Fibroblast of skin of back (primary cell): ENCODE measurements around the gene CCDC116.
"Not testable (repeated sequence)": the region's sequence is repeated elsewhere in the genome, so short reads cannot be mapped to it uniquely, and the experiment has no call there.

Source experiments
- DNase-seq: peaks from one replicate; pipeline ENCODE4 v3.0.0-alpha.2; 2013

CCDC116 gene

DNA sequence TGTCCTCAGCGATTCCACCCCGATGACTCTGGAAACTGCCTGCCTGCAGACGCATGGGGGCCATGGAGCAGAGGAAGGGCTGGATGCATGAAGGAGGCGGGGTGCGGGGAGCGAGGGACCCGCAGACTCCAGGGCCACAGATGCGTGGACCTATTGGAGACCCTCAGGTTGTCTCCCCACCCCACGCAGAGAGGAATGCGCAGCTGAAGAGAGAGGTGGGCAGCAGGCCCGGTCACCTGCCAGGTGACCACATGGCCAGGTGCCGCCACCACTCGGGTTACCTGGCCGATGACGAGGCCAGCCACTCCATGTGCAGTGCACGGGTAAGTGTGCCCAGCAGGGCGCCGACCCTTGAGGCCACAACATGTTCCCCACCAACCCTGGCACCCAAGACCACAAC is 371 bp downstream of the CCDC116 start:
- no peak for DNase-seq

DNA sequence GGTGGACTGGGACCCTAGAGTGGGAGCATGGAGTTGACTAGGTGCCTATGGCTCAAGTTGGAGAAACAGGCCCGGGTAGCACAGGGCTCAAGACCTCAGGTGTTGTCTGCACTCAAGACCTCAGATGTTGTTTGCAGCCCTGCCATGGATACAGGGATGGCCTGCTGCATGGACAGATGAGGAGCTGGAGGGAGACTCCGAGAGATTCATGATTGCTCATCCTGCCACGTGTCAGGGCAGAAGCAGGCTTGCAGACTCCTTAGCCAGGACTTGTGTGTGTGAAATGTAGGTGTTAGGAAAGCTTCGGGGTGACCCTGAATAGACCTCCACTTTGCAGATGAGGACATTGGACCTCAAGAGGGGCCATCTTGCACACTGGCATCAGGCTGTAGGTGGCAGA is 921 bp downstream of the CCDC116 start:
- DNase-seq = no peak

DNA sequence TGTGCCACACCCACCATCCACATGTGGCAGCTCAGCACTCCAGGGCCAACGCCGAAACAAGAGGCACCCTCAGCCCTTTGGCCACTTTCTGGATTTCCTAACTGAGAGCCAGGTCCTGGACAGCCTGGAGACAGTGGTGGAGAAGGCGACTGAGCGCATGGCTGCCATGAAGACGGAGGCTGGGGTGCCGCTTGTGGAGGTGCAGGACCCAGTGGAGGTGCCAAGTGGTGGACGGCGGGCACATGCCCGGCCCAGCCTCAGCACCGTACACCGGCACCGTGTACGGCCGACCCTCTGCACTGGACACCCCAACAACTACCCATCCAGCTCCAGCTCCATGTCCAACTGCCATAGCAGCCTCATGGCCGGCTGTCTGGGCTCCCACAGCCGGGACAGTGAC is 1.5 kb downstream of the CCDC116 start:
- DNase-seq = no peak

DNA sequence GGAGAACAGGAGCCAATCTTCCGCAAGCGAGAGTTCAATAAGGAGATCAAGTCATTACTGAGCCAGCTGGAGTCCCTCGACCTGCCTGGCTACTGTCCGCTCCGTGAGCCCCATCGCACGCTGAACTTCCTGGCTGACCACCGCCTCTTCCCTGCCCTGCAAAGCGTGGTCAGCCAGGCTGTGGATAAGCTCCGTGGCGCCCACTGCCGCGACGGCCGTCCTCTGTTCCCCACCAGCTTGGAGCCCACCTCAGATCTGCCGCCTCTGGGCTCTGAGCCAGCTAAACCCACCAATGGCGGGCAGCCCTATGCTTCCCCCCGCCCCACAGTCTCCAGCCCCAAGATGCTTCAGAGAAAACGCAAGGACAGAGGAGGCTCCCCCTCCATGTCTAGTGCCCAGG is 2.3 kb downstream of the CCDC116 start:
- DNase-seq = no peak

DNA sequence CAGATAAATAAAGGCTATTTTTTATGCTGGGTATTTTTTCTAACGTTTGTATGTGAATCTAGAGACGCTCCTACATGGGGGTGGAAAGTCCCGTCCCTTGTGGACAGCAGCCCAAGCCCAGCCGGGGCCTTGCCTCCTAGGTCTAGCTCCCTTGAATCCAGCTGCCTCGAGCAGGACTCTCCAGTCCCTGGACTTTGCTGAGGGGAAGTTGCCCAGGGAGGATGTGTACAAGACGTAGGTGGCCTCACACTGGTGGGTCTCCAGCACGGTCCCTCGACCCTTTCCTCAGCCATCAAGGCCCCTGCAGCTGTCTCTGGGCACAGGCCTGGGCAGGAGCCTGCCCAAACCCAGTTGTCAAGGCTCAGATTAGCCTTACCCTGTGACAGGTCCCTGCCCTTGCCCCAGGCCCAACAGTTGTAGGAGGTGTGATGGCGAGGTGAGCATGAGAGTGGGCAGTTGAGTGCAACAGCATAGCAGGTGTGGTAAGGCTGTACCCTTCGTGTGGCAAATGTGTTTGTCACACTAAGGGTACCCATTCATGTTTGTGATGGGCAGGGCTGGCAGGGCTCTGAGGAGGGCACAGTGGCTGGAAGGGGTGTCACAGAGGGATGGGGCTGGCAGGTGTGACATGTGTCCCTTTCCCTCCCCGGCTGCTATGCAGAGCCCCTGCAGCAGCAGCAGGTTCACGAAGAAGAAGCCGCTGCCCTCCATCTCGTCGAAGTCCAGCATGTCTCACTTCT is 3.4 kb downstream of the CCDC116 start:
- no peak for DNase-seq

DNA sequence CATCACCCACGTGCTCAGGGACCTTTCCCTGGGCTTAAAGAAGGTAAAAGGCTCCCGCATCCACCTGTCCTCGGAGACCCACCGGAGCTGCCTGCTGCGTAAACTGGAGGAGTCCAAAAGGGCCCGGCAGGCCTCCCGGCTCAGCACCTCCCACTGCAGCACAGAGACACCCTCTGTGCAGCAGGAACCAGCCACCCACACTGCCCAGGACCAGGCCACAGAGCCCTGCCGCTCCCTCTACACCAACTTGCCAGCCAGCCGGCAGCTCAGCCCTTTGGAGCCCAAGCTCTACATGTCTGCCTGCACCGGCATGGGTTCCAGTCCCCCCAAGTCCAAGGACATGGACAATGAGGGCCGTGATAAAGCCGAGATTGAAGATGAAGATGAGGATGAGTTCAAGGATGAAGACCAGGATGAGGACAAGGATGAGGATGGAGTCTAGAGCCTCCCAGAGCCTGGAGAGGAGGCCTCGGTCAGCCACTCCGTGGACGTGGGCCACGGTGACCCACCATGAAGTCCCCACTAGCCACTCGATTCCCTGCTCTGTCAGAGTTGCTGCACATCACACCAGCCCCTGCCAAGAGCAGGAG is 4.2 kb downstream of the CCDC116 start:
- no peak for DNase-seq

DNA sequence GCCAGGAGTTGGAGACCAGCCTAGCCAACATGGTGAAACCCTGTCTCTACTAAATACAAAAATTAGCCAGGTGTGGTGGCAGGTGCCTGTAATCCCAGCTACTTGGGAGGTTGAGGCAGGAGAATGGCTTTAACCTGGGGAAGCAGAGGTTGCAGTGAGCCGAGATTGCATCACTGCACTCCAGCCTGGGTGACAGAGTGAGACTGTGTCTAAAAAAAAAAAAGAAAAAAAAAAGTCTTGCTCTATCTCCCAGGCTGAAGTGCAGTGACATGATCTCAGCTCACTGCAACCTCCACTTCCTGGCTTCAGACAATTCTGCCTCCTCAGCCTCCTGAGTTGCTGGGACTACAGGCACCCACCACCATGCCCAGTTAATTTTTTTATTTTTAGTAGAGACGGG is 4.9 kb downstream of the CCDC116 start:
- DNase-seq = not testable (repeated sequence)

DNA sequence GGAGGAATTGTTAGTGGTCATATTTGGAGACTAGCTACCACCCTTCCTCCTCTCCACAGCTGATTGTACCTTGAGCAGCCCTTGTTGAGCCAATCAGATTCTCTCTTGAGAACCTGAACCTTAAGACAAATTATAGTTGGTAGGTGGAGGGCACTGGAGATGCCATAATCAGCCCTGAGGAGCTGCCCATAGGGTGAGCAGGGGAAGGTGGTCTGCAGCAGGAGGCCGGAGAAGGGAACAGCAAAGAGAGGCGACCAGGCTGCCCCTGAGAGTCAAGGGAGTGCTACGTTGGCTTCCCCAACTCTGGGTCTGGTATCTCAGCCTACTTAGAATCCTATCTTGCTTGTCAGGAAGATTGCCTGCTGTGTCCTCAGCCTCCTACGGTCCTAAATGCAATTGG is 6.8 kb downstream of the CCDC116 start:
- no peak for DNase-seq

DNA sequence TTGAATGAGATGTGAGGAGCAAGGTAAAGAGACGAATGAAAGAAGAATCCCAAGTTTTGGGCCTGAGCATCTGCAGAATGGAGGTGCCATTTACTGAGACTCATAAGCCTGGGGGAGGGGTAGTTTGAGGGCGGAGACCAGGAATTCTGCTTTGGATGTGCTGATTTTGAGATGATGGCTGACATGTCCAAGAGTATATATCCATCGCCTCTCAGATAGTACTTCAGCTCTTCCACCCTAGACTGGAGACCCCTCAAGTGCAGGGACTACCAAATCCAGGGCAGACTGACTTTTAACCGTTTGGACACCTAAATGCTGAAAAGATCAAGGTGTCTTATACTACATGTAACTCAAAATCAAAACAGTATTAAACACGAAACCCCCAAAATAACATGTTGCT is 8.2 kb downstream of the CCDC116 start:
- DNase-seq = no peak

DNA sequence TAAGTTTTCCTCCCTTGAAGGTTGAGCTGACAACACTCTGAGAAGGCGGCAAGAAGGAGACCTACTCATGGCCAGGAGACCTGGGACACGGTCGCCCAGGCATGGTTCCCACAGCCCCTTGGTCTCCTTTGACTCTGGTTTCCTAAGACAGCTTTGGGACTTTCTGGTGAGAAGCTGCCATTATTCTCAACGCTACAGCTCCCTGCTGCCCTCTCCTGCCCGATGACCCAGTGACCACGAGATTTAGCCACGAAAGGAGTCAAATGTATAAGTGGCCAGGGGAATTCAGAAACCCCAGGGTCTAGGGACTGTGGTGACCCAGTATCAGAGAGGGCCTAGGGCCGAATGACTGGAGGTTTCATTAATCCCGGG is 8.8 kb downstream of the CCDC116 start:
- DNase-seq = peak; percentile 63

DNA sequence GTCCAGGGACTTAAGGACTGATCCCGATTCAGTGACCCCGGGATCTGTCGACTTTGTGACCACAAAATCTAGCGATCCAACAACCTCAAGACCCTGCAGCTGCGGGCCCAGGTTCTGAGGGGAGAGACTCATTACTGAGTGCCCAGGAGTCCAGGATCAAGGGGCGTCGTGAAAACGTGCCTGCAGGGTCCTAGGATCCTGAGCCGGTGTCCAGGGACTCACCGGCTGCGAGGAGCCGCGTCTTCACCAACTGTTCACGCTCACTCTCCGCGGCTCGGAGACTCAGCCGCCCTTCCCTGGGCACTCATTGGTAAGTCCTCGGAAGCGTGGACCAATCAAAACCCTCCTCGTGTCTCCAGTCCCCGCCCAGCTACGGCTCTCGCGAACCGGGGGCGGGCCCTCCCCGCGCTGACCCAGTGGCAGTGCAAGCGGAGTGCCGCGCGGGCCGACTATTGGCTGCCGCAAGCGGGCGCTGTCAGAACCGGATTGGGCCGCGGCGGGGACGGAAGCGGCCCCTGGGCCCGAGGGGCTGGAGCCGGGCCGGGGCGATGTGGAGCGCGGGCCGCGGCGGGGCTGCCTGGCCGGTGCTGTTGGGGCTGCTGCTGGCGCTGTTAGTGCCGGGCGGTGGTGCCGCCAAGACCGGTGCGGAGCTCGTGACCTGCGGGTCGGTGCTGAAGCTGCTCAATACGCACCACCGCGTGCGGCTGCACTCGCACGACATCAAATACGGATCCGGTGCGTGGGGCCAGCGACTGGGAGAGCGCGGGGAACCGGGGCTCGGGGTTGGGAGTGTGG is 9.4 kb downstream of the CCDC116 start, which contains the start of gene SDF2L1:
SDF2L1 (plus strand) TSS at position 514 of the 795 bp plus-strand sequence; CDS start at position 549, 35 bp downstream.
- DNase-seq = peak; percentile 99

DNA sequence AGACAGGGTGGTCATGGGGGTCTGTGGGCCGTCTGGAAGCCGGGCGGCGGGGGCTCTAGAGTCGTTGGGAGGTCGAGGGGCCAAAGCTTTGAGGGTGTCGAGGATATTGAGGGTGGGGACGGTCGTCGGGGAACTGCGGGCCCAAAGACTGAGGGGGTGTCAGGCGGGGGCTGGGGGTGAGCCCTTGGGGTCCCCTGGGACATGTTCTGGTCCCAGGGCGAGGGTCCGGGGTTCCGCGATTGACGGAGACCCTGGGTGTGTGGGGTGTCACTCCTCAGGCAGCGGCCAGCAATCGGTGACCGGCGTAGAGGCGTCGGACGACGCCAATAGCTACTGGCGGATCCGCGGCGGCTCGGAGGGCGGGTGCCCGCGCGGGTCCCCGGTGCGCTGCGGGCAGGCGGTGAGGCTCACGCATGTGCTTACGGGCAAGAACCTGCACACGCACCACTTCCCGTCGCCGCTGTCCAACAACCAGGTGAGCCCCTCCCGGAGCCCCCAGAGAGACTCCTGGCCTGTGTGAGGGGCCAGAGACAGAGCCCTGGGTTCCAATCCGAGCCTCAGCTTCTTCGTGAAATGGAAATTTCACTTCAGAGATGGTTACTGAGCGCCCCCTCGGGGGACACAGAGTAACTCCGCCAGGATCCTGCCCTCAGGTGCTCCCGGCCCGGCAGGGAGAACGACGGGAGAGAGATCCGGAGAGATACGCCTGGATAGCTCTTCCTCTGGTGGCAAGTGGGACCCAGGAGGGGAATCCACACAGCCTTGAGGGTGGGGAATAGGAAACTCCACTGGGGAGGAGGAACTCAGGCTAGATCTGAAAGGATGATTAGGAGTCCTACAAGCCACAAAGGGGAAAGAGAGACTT is 10.3 kb downstream of the CCDC116 start:
- peak; percentile 56 for DNase-seq

DNA sequence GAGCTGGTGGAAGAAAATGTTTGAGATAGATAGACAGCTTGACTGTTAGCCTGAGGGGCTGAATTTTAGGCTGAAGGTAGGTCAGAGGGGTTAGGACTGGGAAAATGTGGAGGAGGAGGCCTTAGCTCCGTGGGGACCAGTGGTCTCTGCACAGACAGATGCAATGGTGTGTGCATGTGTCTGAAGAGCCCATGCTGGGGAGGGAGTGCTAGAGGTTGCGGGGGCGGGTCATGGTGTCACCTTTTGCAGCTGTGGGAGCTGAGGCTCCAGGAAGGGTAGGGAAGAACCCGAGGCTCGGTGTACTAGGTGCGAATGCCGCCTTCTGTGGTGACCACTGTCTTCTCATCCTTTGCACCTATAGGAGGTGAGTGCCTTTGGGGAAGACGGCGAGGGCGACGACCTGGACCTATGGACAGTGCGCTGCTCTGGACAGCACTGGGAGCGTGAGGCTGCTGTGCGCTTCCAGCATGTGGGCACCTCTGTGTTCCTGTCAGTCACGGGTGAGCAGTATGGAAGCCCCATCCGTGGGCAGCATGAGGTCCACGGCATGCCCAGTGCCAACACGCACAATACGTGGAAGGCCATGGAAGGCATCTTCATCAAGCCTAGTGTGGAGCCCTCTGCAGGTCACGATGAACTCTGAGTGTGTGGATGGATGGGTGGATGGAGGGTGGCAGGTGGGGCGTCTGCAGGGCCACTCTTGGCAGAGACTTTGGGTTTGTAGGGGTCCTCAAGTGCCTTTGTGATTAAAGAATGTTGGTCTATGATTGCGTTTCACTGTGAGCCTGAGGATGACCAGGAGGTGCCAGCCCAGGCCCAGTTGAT is 11.2 kb downstream of the CCDC116 start:
- no peak for DNase-seq

DNA sequence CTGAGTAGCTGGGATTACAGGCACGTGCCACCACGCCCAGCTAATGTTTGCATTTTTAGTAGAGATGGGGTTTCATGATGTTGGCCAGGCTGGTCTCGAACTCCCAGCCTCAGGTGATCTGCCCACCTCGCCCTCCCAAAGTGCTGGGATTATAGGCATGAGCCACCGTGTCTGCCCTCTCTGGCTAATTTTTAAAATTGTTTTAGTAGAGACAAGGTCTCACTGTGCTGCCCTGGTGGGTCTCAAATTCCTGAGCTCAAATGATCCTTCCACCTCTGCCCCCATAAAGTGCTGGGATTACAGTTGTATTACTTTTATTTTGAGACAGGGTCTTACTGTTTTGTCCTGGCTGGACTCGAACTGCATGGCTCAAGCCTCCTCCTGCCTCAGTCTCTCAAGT is 13.0 kb downstream of the CCDC116 start:
- DNase-seq = not testable (repeated sequence)

DNA sequence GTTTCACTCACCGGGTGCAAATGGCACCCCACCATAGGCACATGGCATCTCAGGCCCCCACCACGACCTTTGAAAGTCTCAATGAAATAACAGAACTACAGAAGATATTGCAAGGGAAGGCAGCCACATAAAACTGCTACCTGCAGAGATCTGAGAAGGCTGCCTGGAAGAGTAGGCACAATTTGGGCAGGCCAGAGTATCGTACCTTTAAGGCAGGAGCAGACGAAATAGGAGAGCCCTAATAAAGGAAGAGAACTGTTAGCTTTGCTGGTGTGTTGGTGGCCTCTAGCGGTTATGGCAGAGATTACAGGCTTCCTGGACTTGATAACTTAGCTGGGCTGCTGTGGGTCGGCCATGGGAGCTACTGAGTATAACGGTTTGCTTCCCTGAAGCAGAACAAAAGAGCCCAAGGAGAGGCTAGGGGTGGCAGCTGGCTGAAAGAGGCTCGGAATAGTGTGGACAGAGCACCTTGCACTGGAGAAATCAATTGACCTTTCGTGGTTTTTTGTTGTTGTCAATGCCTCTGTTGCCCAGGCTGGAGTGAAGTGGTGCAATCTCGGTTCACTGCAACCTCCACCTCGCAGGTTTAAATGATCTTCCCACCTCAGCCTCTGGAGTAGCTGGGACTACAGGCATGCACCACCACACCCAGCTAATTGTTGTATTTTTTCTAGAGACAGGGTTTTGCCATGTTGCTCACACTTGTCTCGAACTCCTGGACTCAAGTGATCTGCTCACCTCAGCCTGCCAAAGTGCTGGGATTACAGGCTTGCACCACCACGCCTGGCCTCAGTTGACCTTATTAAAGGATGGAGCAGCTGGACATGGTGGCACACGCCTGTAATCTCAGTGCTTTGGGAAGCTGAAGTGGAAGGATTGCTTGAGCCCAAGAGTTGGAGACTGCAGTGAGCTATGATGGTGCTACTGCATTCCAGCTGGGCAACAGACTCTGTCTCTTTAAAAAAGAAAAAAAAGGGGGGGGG is 14.3 kb downstream of the CCDC116 start:
- DNase-seq = peak; percentile 74

DNA sequence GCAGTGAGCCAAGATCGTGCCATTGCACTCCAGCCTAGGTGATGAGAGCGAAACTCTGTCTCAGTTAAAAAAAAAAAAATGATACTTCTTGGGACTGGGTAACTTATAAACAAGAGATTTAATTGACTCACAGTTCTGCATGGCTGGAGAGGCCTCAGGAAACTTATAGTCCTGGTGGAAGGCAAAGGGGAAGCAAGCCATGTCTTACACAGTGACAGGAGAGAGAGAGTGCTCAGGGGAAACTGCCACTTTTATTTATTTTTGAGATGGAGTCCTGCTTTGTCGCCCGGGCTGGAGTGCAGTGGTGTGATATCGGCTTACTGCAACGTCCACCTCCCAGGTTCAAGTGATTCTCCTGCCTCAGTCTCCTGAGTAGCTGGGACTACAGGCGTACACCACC is 17.7 kb downstream of the CCDC116 start:
- no peak for DNase-seq

DNA sequence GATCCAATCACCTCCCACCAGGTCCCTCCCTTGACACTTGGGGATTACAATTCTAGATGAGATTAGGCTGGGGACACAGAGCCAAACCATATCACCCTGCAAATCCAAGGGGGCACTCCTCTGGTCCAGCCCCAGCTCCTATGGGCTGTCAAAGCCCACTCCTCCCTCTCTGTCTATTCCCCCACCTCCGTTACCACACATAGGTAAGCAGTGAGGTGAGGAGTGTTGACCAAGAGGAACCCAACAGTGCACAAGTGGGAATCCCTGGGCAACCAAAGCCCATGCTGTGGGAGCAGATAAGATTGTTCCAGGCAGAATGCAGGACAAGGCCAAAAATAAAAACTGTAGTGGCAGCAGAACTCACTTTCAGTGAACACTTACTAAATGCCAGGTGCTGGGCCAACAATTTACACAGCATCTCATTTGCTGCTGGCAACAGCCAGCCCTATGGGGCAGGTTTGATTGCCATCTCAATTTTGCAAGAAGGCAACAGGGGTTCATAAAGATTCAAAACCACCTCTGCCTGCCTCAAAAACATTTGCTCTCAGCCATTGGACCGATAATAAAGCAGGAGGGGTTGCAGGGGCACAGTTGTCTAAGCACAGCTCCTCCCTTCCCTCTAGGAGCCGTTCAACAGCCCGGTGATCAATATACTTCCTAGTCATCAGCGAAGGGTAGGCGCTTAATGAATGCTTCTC is 18.4 kb downstream of the CCDC116 start:
- DNase-seq = no peak

DNA sequence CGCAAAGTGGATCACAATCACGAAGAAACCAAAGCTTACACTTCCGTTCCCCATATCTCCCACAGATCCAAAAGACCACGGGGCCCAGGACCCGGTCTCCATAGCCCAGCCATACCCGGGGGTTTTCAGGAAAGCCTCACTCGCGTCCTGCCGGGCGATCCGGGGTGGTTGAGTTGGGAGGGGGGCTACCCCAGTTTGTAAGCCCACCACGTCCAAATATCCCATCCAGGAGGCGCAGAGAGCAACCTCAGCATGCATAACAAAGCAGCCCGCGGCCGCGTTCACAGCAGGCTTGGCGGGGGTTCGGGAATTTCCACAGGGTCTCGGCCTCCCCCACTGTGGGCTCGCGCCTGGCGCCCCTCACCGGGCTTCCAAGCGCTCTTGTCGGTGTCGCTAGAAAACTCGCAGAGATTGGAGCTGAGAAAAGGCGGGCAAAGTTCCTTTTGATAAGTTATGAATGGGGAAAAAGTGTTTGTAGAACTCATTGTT is 19.0 kb downstream of the CCDC116 start:
- no peak for DNase-seq

DNA sequence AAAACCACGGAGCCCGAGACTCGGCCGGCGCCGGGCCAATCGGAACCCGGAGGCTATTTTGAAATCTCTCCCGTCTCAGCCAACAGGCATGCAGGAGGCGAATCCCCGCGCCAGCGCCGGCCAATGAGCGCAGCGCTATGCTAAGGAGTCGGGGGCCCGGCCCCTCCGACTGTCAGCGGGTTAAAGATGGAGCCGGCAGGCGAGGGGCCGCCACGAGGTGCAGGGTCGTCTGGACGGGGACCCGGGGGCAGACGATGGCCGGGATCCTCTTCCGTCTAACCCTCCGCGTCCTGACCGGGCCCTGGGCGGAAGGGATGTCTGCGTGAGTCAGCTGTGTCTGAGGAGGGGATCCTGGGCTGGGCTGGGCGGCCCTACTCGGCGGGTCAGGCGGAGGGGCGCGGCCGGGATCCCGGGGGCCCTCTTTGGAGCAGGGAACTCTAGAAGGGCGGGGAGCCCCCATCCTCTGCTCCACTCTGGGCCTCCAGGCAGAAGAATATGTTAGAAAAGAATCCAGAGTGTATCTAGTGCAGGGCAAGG is 19.5 kb downstream of the CCDC116 start:
- peak; percentile 90 for DNase-seq
